HL-60 (cell line): ENCODE data around the gene SLC4A5.

ENCODE experiments used
- CTCF ChIP-seq: IDR thresholded peaks from one replicate; pipeline ENCODE4 v1.5.1; 2011; ENCODE audit warnings: low read length, control low read depth, inconsistent platforms; ENCODE audit not compliant: insufficient read depth
- REST ChIP-seq: IDR thresholded peaks from 2 replicates; pipeline ENCODE4 v1.6.1; 2012; ENCODE audit warnings: low read depth; ENCODE audit not compliant: insufficient replicate concordance

- TF ChIP-seq CTCF (no peak), REST (no peak)
Observed at GRCh38 chr2:74297391-74297790, 45.8 kb downstream of the SLC4A5 start.
